NCI-H1436 (cell line): ENCODE results near the gene LDLRAP1.

Experiments used
- DNase-seq: peaks from one replicate; lab custom pipeline; 2025; lab: John Stamatoyannopoulos, UW

LDLRAP1 gene

GRCh38 chr1:25524568-25525360 is 18.6 kb upstream of the LDLRAP1 start:
- no peak for DNase-seq

- DNase-seq, result no peak
Measured at GRCh38 chr1:25525361-25525688, 18.1 kb upstream of the LDLRAP1 start.

- DNase-seq, result no peak
Measured at GRCh38 chr1:25526753-25527152, 16.7 kb upstream of the LDLRAP1 start.

- DNase-seq, result no peak
Measured at GRCh38 chr1:25527226-25527846, 16.1 kb upstream of the LDLRAP1 start.

- DNase-seq, result no peak
Measured at GRCh38 chr1:25527946-25528595, 15.3 kb upstream of the LDLRAP1 start.

GRCh38 chr1:25528881-25529517 is 14.4 kb upstream of the LDLRAP1 start:
- no peak for DNase-seq

GRCh38 chr1:25529518-25530185 is 13.8 kb upstream of the LDLRAP1 start:
- peak; percentile 30 for DNase-seq

GRCh38 chr1:25530186-25531081 is 13.0 kb upstream of the LDLRAP1 start:
- no peak for DNase-seq

- DNase-seq, result no peak
Measured at GRCh38 chr1:25531082-25531461, 12.3 kb upstream of the LDLRAP1 start.

- DNase-seq, result no peak
Measured at GRCh38 chr1:25532970-25533369, 10.4 kb upstream of the LDLRAP1 start.

GRCh38 chr1:25533775-25534409 is 9.5 kb upstream of the LDLRAP1 start:
- no peak for DNase-seq

GRCh38 chr1:25534410-25534788 is 9.0 kb upstream of the LDLRAP1 start:
- DNase-seq, result no peak

GRCh38 chr1:25536124-25536523 is 7.3 kb upstream of the LDLRAP1 start:
- DNase-seq, result no peak

- no peak for DNase-seq
Measured at GRCh38 chr1:25537153-25537831, 6.1 kb upstream of the LDLRAP1 start.

- DNase-seq, result no peak
Measured at GRCh38 chr1:25538191-25538767, 5.1 kb upstream of the LDLRAP1 start.

GRCh38 chr1:25540750-25541342 is 2.6 kb upstream of the LDLRAP1 start:
- no peak for DNase-seq

- DNase-seq, result no peak
Measured at GRCh38 chr1:25541425-25541824, 2.0 kb upstream of the LDLRAP1 start.

GRCh38 chr1:25541889-25542658 is 1.3 kb upstream of the LDLRAP1 start:
- DNase-seq, result no peak

GRCh38 chr1:25543005-25543424 is 391 bp upstream of the LDLRAP1 start:
- DNase-seq, result no peak
